ENCODE results near the gene BDKRB2. TPM values are rescaled to one million over a fixed set of nuclear protein-coding genes. Genes with fewer than 3 reads are reported as not detected.

Gene BDKRB2
- total RNA-seq, 1 donor from 2014 or later = 23.3 TPM

- Histone ChIP-seq H3K9me3 (no peaks in the 10 kb centered on the region), H3K4me1 (peaks cover 9% of the 10 kb centered on the region), H3K27me3 (no peaks in the 10 kb centered on the region), H3K4me3 (no peak overlapping the region), H3K36me3 (peaks cover 0 to 17% of the 10 kb centered on the region in 2 donors), H3K27ac (no peak overlapping the region)
- no peak for DNase-seq (ENCODE audit: extremely low spot score in 2 of 2)
- TF ChIP-seq CTCF (IDR thresholded peaks at IDR 0.05) = no peak
- TF ChIP-seq POLR2AphosphoS5 (IDR thresholded peaks at IDR 0.05; ENCODE audit: insufficient read depth in 1 of 2, low read depth in 1 of 2) = no peak
- no peak for TF ChIP-seq POLR2A (IDR thresholded peaks at IDR 0.05)
- intact Hi-C loops (cut with DNase I) = no loop called here
Measured at GRCh38 chr14:96284430-96284829, 79.8 kb downstream of the BDKRB2 start.

GRCh38 chr14:96285667-96286066, 81.0 kb downstream of the BDKRB2 start:
- intact Hi-C loops (cut with DNase I) = no loop called here
- H3K36me3 ChIP-seq = peaks cover 0 to 30% of the 10 kb centered on the region in 2 donors
- no peak overlapping the region for H3K4me3 ChIP-seq
- no peaks in the 10 kb centered on the region for H3K27me3 ChIP-seq
- H3K4me1 ChIP-seq = no peaks in the 10 kb centered on the region
- TF ChIP-seq POLR2AphosphoS5 (IDR thresholded peaks at IDR 0.05; ENCODE audit: insufficient read depth in 1 of 2, low read depth in 1 of 2) = no peak
- TF ChIP-seq POLR2A (IDR thresholded peaks at IDR 0.05) = no peak
- no peak for TF ChIP-seq CTCF (IDR thresholded peaks at IDR 0.05)
- H3K9me3 ChIP-seq = no peaks in the 10 kb centered on the region
- no peak for DNase-seq (ENCODE audit: extremely low spot score in 2 of 2)
- H3K27ac ChIP-seq = no peak overlapping the region

- H3K4me3 ChIP-seq = no peak overlapping the region
- H3K36me3 ChIP-seq = peaks cover 0 to 33% of the 10 kb centered on the region in 2 donors
- no peak overlapping the region for H3K27ac ChIP-seq
- intact Hi-C loops (cut with DNase I) = no loop called here
- no peaks in the 10 kb centered on the region for H3K9me3 ChIP-seq
- DNase-seq (ENCODE audit: extremely low spot score in 2 of 2) = no peak
- no peaks in the 10 kb centered on the region for H3K27me3 ChIP-seq
- no peak for TF ChIP-seq POLR2A (IDR thresholded peaks at IDR 0.05)
- TF ChIP-seq CTCF (IDR thresholded peaks at IDR 0.05) = no peak
- H3K4me1 ChIP-seq = no peaks in the 10 kb centered on the region
Measured at GRCh38 chr14:96286251-96286650, 81.6 kb downstream of the BDKRB2 start.

GRCh38 chr14:96287856-96288255, 83.2 kb downstream of the BDKRB2 start:
- no peak for DNase-seq (ENCODE audit: extremely low spot score in 2 of 2)
- intact Hi-C loops (cut with DNase I) = no loop called here
- Histone ChIP-seq H3K9me3 (no peaks in the 10 kb centered on the region), H3K4me1 (no peaks in the 10 kb centered on the region), H3K36me3 (peaks cover 0 to 39% of the 10 kb centered on the region in 2 donors), H3K27me3 (no peaks in the 10 kb centered on the region), H3K4me3 (no peak overlapping the region), H3K27ac (no peak overlapping the region)
- TF ChIP-seq POLR2A (IDR thresholded peaks at IDR 0.05) = no peak
- no peak for TF ChIP-seq CTCF (IDR thresholded peaks at IDR 0.05)
- TF ChIP-seq POLR2AphosphoS5 (IDR thresholded peaks at IDR 0.05; ENCODE audit: insufficient read depth in 1 of 2, low read depth in 1 of 2) = no peak

Small RNAs within 50 kb of the gene (small RNA-seq; reads per million reads assigned to genes)
- not detected for gene CKS1BP1

Other genes with a start within 250 kb of the BDKRB2 start
- 12.0 TPM for gene C14orf132, start 165.5 kb upstream of the BDKRB2 start, total RNA-seq
- gene BDKRB1, start 51.4 kb downstream of the BDKRB2 start, total RNA-seq = 2.5 TPM
- 32.2 TPM for gene ATG2B, start 158.5 kb downstream of the BDKRB2 start, total RNA-seq
- 8.1 TPM for gene GSKIP, start 158.7 kb downstream of the BDKRB2 start, total RNA-seq
- gene AK7, start 187.3 kb downstream of the BDKRB2 start, total RNA-seq = 2.0 TPM

Data from vagina (tissue), 2 donors.